ENCODE measurements around the gene KDM4F.

GRCh38 chr11:95086151-95086550 is 36.9 kb downstream of the KDM4F start:
- TF ChIP-seq, protein P1, sequence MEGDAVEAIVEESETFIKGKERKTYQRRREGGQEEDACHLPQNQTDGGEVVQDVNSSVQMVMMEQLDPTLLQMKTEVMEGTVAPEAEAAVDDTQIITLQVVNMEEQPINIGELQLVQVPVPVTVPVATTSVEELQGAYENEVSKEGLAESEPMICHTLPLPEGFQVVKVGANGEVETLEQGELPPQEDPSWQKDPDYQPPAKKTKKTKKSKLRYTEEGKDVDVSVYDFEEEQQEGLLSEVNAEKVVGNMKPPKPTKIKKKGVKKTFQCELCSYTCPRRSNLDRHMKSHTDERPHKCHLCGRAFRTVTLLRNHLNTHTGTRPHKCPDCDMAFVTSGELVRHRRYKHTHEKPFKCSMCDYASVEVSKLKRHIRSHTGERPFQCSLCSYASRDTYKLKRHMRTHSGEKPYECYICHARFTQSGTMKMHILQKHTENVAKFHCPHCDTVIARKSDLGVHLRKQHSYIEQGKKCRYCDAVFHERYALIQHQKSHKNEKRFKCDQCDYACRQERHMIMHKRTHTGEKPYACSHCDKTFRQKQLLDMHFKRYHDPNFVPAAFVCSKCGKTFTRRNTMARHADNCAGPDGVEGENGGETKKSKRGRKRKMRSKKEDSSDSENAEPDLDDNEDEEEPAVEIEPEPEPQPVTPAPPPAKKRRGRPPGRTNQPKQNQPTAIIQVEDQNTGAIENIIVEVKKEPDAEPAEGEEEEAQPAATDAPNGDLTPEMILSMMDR (IDR thresholded peaks at IDR 0.05), result no peak
- TF ChIP-seq EP300 (IDR thresholded peaks at IDR 0.05; ENCODE audit: low read depth) (no peak), POLR2A (IDR thresholded peaks at IDR 0.05) (no peak)
